Heart left ventricle (tissue), 16 donors: ENCODE data around the gene DSC1. TPM values are rescaled to one million over a fixed set of nuclear protein-coding genes. Genes with fewer than 3 reads are reported as not detected.

Source experiments
- ATAC-seq, 4 donors: fragments of 200-7000 bp; cut with Tn5 transposase; one replicate each; pipeline ENCODE4 v1.9.1; 2020 to 2022; ENCODE audit warnings: moderate library complexity in 4 of 4, mild to moderate bottlenecking in 3 of 4, moderate number of reproducible peaks in 1 of 4
- DNase-seq, 5 donors: peaks; one replicate each; pipeline ENCODE4 v3.0.0-alpha.2; 2020
- H3K27ac ChIP-seq, 12 donors: fragments of 200-600 bp; sonication (generic) in 4 of 12; one replicate each; pipeline versions ENCODE4 v1.5.0 to v1.8.0; 2016 to 2022; ENCODE audit warnings: mild to moderate bottlenecking in 2 of 12
- H3K27me3 ChIP-seq, 9 donors: fragments of 200-600 bp; sonication (generic) in 2 of 9; one replicate each; pipeline versions ENCODE4 v1.5.1 to v1.8.0; 2016 to 2022; ENCODE audit warnings: mild to moderate bottlenecking in 3 of 9
- H3K36me3 ChIP-seq, 9 donors: fragments of 200-600 bp; sonication (generic) in 2 of 9; one replicate each; pipeline versions ENCODE4 v1.5.0 to v1.8.0; 2018 to 2022; ENCODE audit warnings: mild to moderate bottlenecking in 2 of 9
- H3K4me1 ChIP-seq, 12 donors: fragments of 200-600 bp; sonication (generic) in 4 of 12; one replicate each; pipeline versions ENCODE4 v1.5.0 to v1.8.0; 2016 to 2022; ENCODE audit warnings: mild to moderate bottlenecking in 3 of 12
- H3K4me3 ChIP-seq, 12 donors: fragments of 200-600 bp; sonication (generic) in 4 of 12; one replicate each; pipeline versions ENCODE4 v1.5.0 to v1.8.0; 2017 to 2022; ENCODE audit warnings: mild to moderate bottlenecking in 9 of 12, moderate library complexity in 4 of 12
- H3K9me3 ChIP-seq, 12 donors: fragments of 200-600 bp; sonication (generic) in 4 of 12; one replicate each; pipeline versions ENCODE4 v1.5.0 to v1.8.0; 2016 to 2022; ENCODE audit warnings: mild to moderate bottlenecking in 1 of 12
- POLR2A ChIP-seq, 2 donors: fragments of 450-650 bp; IDR thresholded peaks; one replicate each; pipeline ENCODE4 v1.6.1; 2017; ENCODE audit warnings: antibody characterized with exemption in 2 of 2, mild to moderate bottlenecking in 2 of 2, moderate library complexity in 2 of 2
- WGBS, 4 donors: extraction: QIAGEN DNeasy Blood & Tissue Kit in 2 of 4; methylation state at CpG; one replicate each; pipeline versions ENCODE4 v1.1.5 to v1.1.7; 2013 to 2018; 5-methylcytosine and 5-hydroxymethylcytosine counted together
- intact Hi-C, 10 donors: fragments of 100-400 bp; cut with DNase I; formaldehyde crosslinking; loops; one replicate each; pipeline versions ENCODE4 v1.11.1 to v1.14.2; 2022
- polyA plus RNA-seq, 2 donors: library from polyadenylated mRNA; stranded (reverse); fragments of 200-250 nt; gene quantifications; one replicate each; pipeline ENCODE4 v1.2.3, GENCODE V29; 2013
- total RNA-seq, 9 donors: library from RNA; depleted of rRNA in 2 of 9; stranded (reverse); fragments of >200 nt in 2 of 9; fragmentation: NEBNext Ultra II Directional in 3 of 9; extraction: Animal tissue kit (Norgen Biotek cat#: 25700) in 3 of 9; gene quantifications; one replicate each; pipeline versions ENCODE4 v1.1.0 to v1.2.4, GENCODE V29; 2016 to 2023
- TF ChIP-seq, protein P1 (sequence below), 12 donors: fragments of 200-600 bp; sonication (generic) in 4 of 12; IDR thresholded peaks; one replicate each; pipeline versions ENCODE4 v1.5.0 to v1.8.0; 2018 to 2022; ENCODE audit warnings: antibody characterized with exemption in 12 of 12, mild to moderate bottlenecking in 5 of 12
- donor health status: ischemic (EF 13 %, LVEDD 7.1; RV severe dilation, severe dysfunction).
- donor health status: healthy with polysubstance abuse.
- donor health status: DM: no; HTN: yes; CAD: no.
- donor health status: DM: no; HTN: no; CAD: no.
- donor health status: ischemic (EF 25% LVEDD 6.9; RV normal size, moderate dysfunction).
- donor health status: ischemic (EF 25% LVEDD 5.7; RV mildly dilated, moderate dysfunction).
- donor health status: healthy.
- donor health status: DM: yes; HTN: yes; CAD: no.
- donor health status: ischemic (EF 35%, LVEDD 5.7; RV mildly dilated, moderate dysfunction).
- donor health status: nonischemic (EF 11% LVEDD 7.7; RV severe dilation, severe dysfunction).
- donor health status: DM: yes; HTN: yes; CAD: no.
- donor health status: PGD.
- donor health status: ischemic (EF 29% LVEDD 5.4; RV normal size, mild dysfunction).
- donor health status: nonischemic (EF 23%, LVEDD 6.1; RV moderate dilation, normal function).

The DSC1 gene
- total and polyA plus RNA-seq, 11 donors: 0.18 to 10.7 (median 4.9) TPM

- ATAC-seq: no peak
- H3K4me3 ChIP-seq: no peak overlapping the region
- no peaks in the 10 kb centered on the region for H3K9me3 ChIP-seq
- WGBS, 4 donors: 70 to 93% (median 73%) methylated on average over 3 of the region's 3 CpGs
- H3K27me3 ChIP-seq: no peaks in the 10 kb centered on the region
- H3K36me3 ChIP-seq: no peaks in the 10 kb centered on the region
- intact Hi-C loops: no loop called here
- no peak for TF ChIP-seq POLR2A (IDR thresholded peaks at IDR 0.05)
- TF ChIP-seq, protein P1, sequence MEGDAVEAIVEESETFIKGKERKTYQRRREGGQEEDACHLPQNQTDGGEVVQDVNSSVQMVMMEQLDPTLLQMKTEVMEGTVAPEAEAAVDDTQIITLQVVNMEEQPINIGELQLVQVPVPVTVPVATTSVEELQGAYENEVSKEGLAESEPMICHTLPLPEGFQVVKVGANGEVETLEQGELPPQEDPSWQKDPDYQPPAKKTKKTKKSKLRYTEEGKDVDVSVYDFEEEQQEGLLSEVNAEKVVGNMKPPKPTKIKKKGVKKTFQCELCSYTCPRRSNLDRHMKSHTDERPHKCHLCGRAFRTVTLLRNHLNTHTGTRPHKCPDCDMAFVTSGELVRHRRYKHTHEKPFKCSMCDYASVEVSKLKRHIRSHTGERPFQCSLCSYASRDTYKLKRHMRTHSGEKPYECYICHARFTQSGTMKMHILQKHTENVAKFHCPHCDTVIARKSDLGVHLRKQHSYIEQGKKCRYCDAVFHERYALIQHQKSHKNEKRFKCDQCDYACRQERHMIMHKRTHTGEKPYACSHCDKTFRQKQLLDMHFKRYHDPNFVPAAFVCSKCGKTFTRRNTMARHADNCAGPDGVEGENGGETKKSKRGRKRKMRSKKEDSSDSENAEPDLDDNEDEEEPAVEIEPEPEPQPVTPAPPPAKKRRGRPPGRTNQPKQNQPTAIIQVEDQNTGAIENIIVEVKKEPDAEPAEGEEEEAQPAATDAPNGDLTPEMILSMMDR (IDR thresholded peaks at IDR 0.05): no peak
- H3K27ac ChIP-seq: no peak overlapping the region
- DNase-seq: no peak
- no peaks in the 10 kb centered on the region for H3K4me1 ChIP-seq
These were observed 13.3 kb downstream of the DSC1 start for GRCh38 chr18:31149351-31149750.

DNA sequence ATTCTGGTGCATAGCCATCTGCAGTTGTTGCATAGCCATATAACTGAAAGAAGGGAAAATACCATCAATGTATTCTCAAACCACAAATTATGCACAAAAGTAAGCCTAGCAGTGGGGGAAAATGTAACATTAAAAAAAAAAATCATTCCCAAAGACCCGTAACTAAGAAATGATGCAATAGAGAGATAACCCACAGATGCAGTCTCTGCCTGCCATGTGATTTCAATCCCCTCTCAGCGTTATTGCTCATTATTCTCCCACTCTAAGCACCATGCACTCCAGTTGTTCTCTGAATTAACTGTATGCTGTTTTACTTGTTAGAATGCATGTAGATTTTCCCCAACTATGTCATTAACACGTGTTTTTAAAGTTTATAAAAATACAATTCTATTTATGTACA lies 14.1 kb downstream of the DSC1 start:
- no peak overlapping the region for H3K4me3 ChIP-seq
- TF ChIP-seq, protein P1 (IDR thresholded peaks at IDR 0.05): no peak
- TF ChIP-seq POLR2A (IDR thresholded peaks at IDR 0.05): no peak
- intact Hi-C loops: no loop called here

GRCh38 chr18:31146809-31147208 lies 15.8 kb downstream of the DSC1 start:
- DNase-seq (no peak), ATAC-seq (no peak)
- Histone ChIP-seq H3K4me3 (no peak overlapping the region), H3K27ac (no peak overlapping the region), H3K9me3 (no peaks in the 10 kb centered on the region), H3K36me3 (no peaks in the 10 kb centered on the region), H3K4me1 (no peaks in the 10 kb centered on the region), H3K27me3 (no peaks in the 10 kb centered on the region)
- intact Hi-C loops: no loop called here
- no peak for TF ChIP-seq POLR2A (IDR thresholded peaks at IDR 0.05)
- TF ChIP-seq, protein P1 (IDR thresholded peaks at IDR 0.05): no peak

More for the DNA sequence above, 14.1 kb downstream of the DSC1 start:
- H3K4me1 ChIP-seq: no peaks in the 10 kb centered on the region
- no peaks in the 10 kb centered on the region for H3K9me3 ChIP-seq
- ATAC-seq (no peak), DNase-seq (no peak)
- no peaks in the 10 kb centered on the region for H3K36me3 ChIP-seq
- 51 to 65% (median 63%) methylated on average over 3 of the region's 3 CpGs for WGBS, 4 donors
- no peaks in the 10 kb centered on the region for H3K27me3 ChIP-seq
- no peak overlapping the region for H3K27ac ChIP-seq

GRCh38 chr18:31143025-31143424 lies 19.6 kb downstream of the DSC1 start:
- intact Hi-C loops: no loop called here
- no peak for DNase-seq

More at GRCh38 chr18:31143025-31143424, 19.6 kb downstream of the DSC1 start:
- ATAC-seq: no peak
- Histone ChIP-seq H3K36me3 (no peaks in the 10 kb centered on the region), H3K9me3 (no peaks in the 10 kb centered on the region), H3K27ac (no peak overlapping the region), H3K27me3 (no peaks in the 10 kb centered on the region), H3K4me3 (no peak overlapping the region), H3K4me1 (no peaks in the 10 kb centered on the region)
- TF ChIP-seq POLR2A (IDR thresholded peaks at IDR 0.05): no peak
- TF ChIP-seq, protein P1 (IDR thresholded peaks at IDR 0.05): no peak
- 80 to 87% (median 84%) methylated on average over 3 of the region's 3 CpGs for WGBS, 4 donors
